GM12878 (cell line): ENCODE results near the gene PKHD1. TPM values are rescaled to one million over a fixed set of nuclear protein-coding genes. Genes with fewer than 3 reads are reported as not detected.

Experiments
- ATAC-seq: fragments of 200-7000 bp; cut with Tn5 transposase; 3 replicates; pipeline ENCODE4 v1.9.1; 2020; ENCODE audit warnings: mild to moderate bottlenecking, moderate library complexity
- BruUV-seq: library from RNA; stranded (reverse); fragments of 400-500 nt; replicated peaks from 2 replicates; lab custom pipeline; 2021; lab: Mats Ljungman, UMichigan
- CTCF ChIA-PET: fragments of 300-600 bp; sonication (Branson Sonifier 250); formaldehyde crosslinking; extraction: SDS; loops from one replicate; lab custom pipeline; 2021; ENCODE audit warnings: inconsistent platforms; lab: Yijun Ruan, JAX
- POLR2A ChIA-PET: fragments of 350-600 bp; formaldehyde crosslinking; extraction: SDS; loops from one replicate; lab custom pipeline; 2021; ENCODE audit warnings: inconsistent platforms; lab: Charles Lee
- RAD21 ChIA-PET: fragments of 300-600 bp; sonication (Branson Sonifier 250); formaldehyde crosslinking; loops from one replicate; lab custom pipeline; 2023; ENCODE audit warnings: antibody characterized with exemption; ENCODE audit not compliant: unreplicated experiment; lab: Charles Lee
- SMC1A ChIA-PET: fragments of 300-600 bp; sonication (Branson Sonifier 250); formaldehyde crosslinking; loops from one replicate; lab custom pipeline; 2023; ENCODE audit not compliant: unreplicated experiment, uncharacterized antibody; lab: Charles Lee
- DNase-seq: peaks from one replicate; pipeline ENCODE4 v3.0.0-alpha.2; 2011; ENCODE audit warnings: low read depth, low spot score
- FAIRE-seq: peaks from 3 replicates; lab custom pipeline; 2011; peaks lifted over from hg19 to GRCh38; lab: Jason Lieb, UNC
- H2AFZ ChIP-seq: 2 replicates; pipeline ENCODE4 v1.6.0; 2011; ENCODE audit warnings: low read depth, low read length, control low read depth; ENCODE audit not compliant: control insufficient read depth
- H3K27ac ChIP-seq: 2 replicates; pipeline ENCODE4 v1.5.1; 2011; ENCODE audit warnings: control low read depth; ENCODE audit not compliant: control insufficient read depth, insufficient read depth
- H3K27me3 ChIP-seq, 2 experiments: replicated peaks in 1 of 2; 2 replicates each; pipeline versions ENCODE4 v1.6.0 to v1.6.1; 2011; ENCODE audit warnings: low read length in 1 of 2; ENCODE audit not compliant: control insufficient read depth in 2 of 2, insufficient read depth in 2 of 2
- H3K36me3 ChIP-seq, 2 experiments: 2 replicates each; pipeline ENCODE4 v1.5.1; 2011; ENCODE audit warnings: low read length in 1 of 2; ENCODE audit not compliant: control insufficient read depth in 2 of 2, insufficient read depth in 2 of 2
- H3K4me1 ChIP-seq: 2 replicates; pipeline ENCODE4 v1.6.1; 2011; ENCODE audit warnings: mild to moderate bottlenecking, low read length, moderate library complexity, mixed read lengths; ENCODE audit not compliant: control insufficient read depth, insufficient read depth
- H3K4me2 ChIP-seq: 2 replicates; pipeline ENCODE4 v1.6.0; 2011; ENCODE audit warnings: control low read depth; ENCODE audit not compliant: control insufficient read depth, insufficient read depth
- H3K4me3 ChIP-seq: fragments of 200-600 bp; sonication (generic); 2 replicates; pipeline ENCODE4 v1.5.1; 2016
- H3K79me2 ChIP-seq: 2 replicates; pipeline ENCODE4 v1.6.0; 2011; ENCODE audit warnings: low read length; ENCODE audit not compliant: control insufficient read depth, insufficient read depth
- H3K9ac ChIP-seq: 2 replicates; pipeline ENCODE4 v1.8.0; 2011; ENCODE audit warnings: low read length, control low read depth, mixed read lengths; ENCODE audit not compliant: control insufficient read depth, insufficient read depth
- H3K9me3 ChIP-seq: replicated peaks from 3 replicates; pipeline ENCODE4 v1.5.1; 2011; ENCODE audit warnings: mild to moderate bottlenecking, low read length; ENCODE audit not compliant: control insufficient read depth, insufficient read depth
- H4K20me1 ChIP-seq: 2 replicates; pipeline ENCODE4 v1.6.0; 2011; ENCODE audit not compliant: control insufficient read depth, insufficient read depth
- BHLHE40 ChIP-seq, 2 experiments: fragments of 450-650 bp in 1 of 2; IDR thresholded peaks; 2 replicates each; pipeline ENCODE4 v1.6.1; 2011 to 2017; ENCODE audit warnings: low read depth in 2 of 2, borderline replicate concordance in 1 of 2, improper control_type of control experiment in 1 of 2, low read length in 1 of 2, mild to moderate bottlenecking in 1 of 2
- CEBPB ChIP-seq, 2 experiments: fragments of 150-350 bp in 1 of 2; IDR thresholded peaks; 2 replicates each; pipeline ENCODE4 v1.6.1; 2012 to 2014; ENCODE audit warnings: low read depth in 2 of 2, low read length in 2 of 2, borderline replicate concordance in 1 of 2, inconsistent platforms in 1 of 2
- EZH2 ChIP-seq: IDR thresholded peaks from 2 replicates; pipeline ENCODE4 v1.6.1; 2012; ENCODE audit warnings: low read depth, mild to moderate bottlenecking, control low read depth, inconsistent platforms, low read length, borderline replicate concordance; ENCODE audit not compliant: control insufficient read depth
- FOXK2 ChIP-seq: fragments of 450-650 bp; IDR thresholded peaks from 2 replicates; pipeline ENCODE4 v1.6.1; 2017; ENCODE audit warnings: mild to moderate bottlenecking, moderate library complexity
- MLLT1 ChIP-seq: fragments of 450-650 bp; IDR thresholded peaks from 2 replicates; pipeline ENCODE4 v1.6.1; 2016; ENCODE audit warnings: mild to moderate bottlenecking
- MXI1 ChIP-seq: fragments of 150-350 bp; IDR thresholded peaks from 2 replicates; pipeline ENCODE4 v1.6.1; 2011; ENCODE audit warnings: low read depth, mild to moderate bottlenecking, inconsistent platforms, low read length, improper control_type of control experiment
- NFIC ChIP-seq: IDR thresholded peaks from 2 replicates; pipeline ENCODE4 v1.6.1; 2012; ENCODE audit warnings: low read depth, mild to moderate bottlenecking, inconsistent platforms, low read length, moderate library complexity
- NFXL1 ChIP-seq: fragments of 450-650 bp; IDR thresholded peaks from 2 replicates; pipeline ENCODE4 v1.6.1; 2017; ENCODE audit warnings: antibody characterized with exemption, mild to moderate bottlenecking, borderline replicate concordance
- POLR2AphosphoS2 ChIP-seq: IDR thresholded peaks from 2 replicates; pipeline ENCODE4 v1.6.1; 2011; ENCODE audit warnings: low read depth, mild to moderate bottlenecking, low read length, improper control_type of control experiment, moderate library complexity
- TCF12 ChIP-seq: IDR thresholded peaks from 2 replicates; pipeline ENCODE4 v1.6.1; 2011; ENCODE audit warnings: low read depth, mild to moderate bottlenecking, low read length
- TCF3 ChIP-seq: IDR thresholded peaks from 2 replicates; pipeline ENCODE4 v1.6.1; 2012; ENCODE audit warnings: low read depth, mild to moderate bottlenecking, low read length, borderline replicate concordance; ENCODE audit not compliant: insufficient read depth
- WGBS: methylation state at CpG from one replicate; pipeline ENCODE4 v1.1.6; 2016; ENCODE audit warnings: low lambda C conversion rate; ENCODE audit not compliant: insufficient replicate concordance, insufficient coverage; ENCODE audit errors: missing lambda C conversion rate; 5-methylcytosine and 5-hydroxymethylcytosine counted together
- in situ Hi-C: fragments of 300-500 bp; cut with MboI; formaldehyde crosslinking; loops from 9 replicates; pipeline ENCODE4 v1.14.3; 2018; ENCODE audit warnings: mixed read lengths
- intact Hi-C: fragments of 100-400 bp; cut with micrococcal nuclease; formaldehyde crosslinking; loops from one replicate; pipeline ENCODE4 v1.14.2; 2022; ENCODE audit not compliant: unreplicated experiment
- polyA plus RNA-seq, 11 experiments: library from polyadenylated mRNA; depleted of rRNA in 4 of 11; unstranded in 6 of 11; stranded (reverse) in 5 of 11; fragments of >200 nt; fragmentation: Nextera tagmentation in 4 of 11; fragmentation: Illumina TruSeq in 1 of 11; extraction: Ambion mirVana in 4 of 11; extraction: Trizol in 1 of 11; gene quantifications; 1 replicate in 1 of 11; 2 replicates in 10 of 11; pipeline versions ENCODE4 v1.2.1 to v1.2.3, GENCODE V29; 2011 to 2016; ENCODE audit warnings: inconsistent platforms in 2 of 11, missing spikeins in 2 of 11, low read depth in 1 of 11
- total RNA-seq, 4 experiments: library from RNA; depleted of rRNA in 3 of 4; stranded (reverse); fragments of >200 nt in 3 of 4; fragmentation: Illumina TruSeq in 1 of 4; extraction: Trizol in 1 of 4; gene quantifications; 2 replicates each; pipeline versions ENCODE4 v1.2.1 to v1.2.3, GENCODE V29; 2013 to 2021

PKHD1 gene
- total and polyA plus RNA-seq, 10 of the 15 experiments (the other 5 are each of a cell fraction or from before 2014, with no cell fraction given) = under 0.01 to 0.90 (median 0.02) TPM; not detected in 1

- Histone ChIP-seq H3K36me3 (no peaks in the 10 kb centered on the region), H2AFZ (no peak overlapping the region), H3K27ac (no peak overlapping the region), H3K27me3 (no peaks in the 10 kb centered on the region), H3K9ac (no peak overlapping the region), H4K20me1 (no peaks in the 10 kb centered on the region), H3K4me1 (no peaks in the 10 kb centered on the region), H3K4me2 (no peak overlapping the region), H3K4me3 (no peak overlapping the region), H3K9me3 (no peaks in the 10 kb centered on the region), H3K79me2 (no peaks in the 10 kb centered on the region)
- in situ Hi-C loops = no loop called here
- FAIRE-seq (no peak), DNase-seq (no peak), ATAC-seq (no peak)
- SMC1A ChIA-PET = no interaction called here
- 0% methylated on average over 3 of the region's 4 CpGs for WGBS
- CTCF ChIA-PET = interaction anchor here (0.7 kb wide), 1 partner anchor 18 kb away, joined by 3 read pairs; no protein-coding TSS in a partner anchor
- TF ChIP-seq EZH2 (no peak), TCF12 (no peak), NFIC (no peak), MXI1 (no peak), MLLT1 (no peak), FOXK2 (no peak), TCF3 (no peak), POLR2AphosphoS2 (no peak), CEBPB (IDR thresholded peaks at IDR 0.05; ENCODE audit: borderline replicate concordance in 1 of 2, low read depth in 2 of 2, low read length in 2 of 2) (no peak), NFXL1 (no peak), BHLHE40 (IDR thresholded peaks at IDR 0.05; ENCODE audit: borderline replicate concordance in 1 of 2, low read depth in 2 of 2, low read length in 1 of 2) (no peak)
- intact Hi-C loops = no loop called here
- BruUV-seq = no TSS peak
- POLR2A ChIA-PET = no interaction called here
- RAD21 ChIA-PET = no interaction called here
These were observed 411.5 kb downstream of the PKHD1 start for GRCh38 chr6:51675922-51676275.
